Naive B cell (primary cell): ENCODE results near the gene CYP3A7. TPM values are rescaled to one million over a fixed set of nuclear protein-coding genes. Genes with fewer than 3 reads are reported as not detected.
"Not testable (repeated sequence)": the region's sequence is repeated elsewhere in the genome, so short reads cannot be mapped to it uniquely, and the experiment has no call there.

ENCODE experiments used
- ATAC-seq, 2 donors: fragments of 150-1000 bp; cut with Tn5 transposase; 2 replicates each; pipeline ENCODE4 v1.10.0; 2021; ENCODE audit warnings: low read depth in 2 of 2, mild to moderate bottlenecking in 2 of 2, moderate library complexity in 2 of 2
- DNase-seq: peaks from one replicate; pipeline ENCODE4 v3.0.0; 2022
- H3K27ac Mint-ChIP-seq, 6 donors: one replicate each; pipeline ENCODE4 v1.8.0; 2020 to 2022; ENCODE audit warnings: mild to moderate bottlenecking in 6 of 6, mixed read lengths in 6 of 6, moderate library complexity in 5 of 6, inconsistent platforms in 2 of 6
- H3K27me3 Mint-ChIP-seq, 3 donors: one replicate each; pipeline ENCODE4 v1.8.0; 2021 to 2022; ENCODE audit warnings: mixed read lengths in 3 of 3, mild to moderate bottlenecking in 1 of 3
- H3K36me3 Mint-ChIP-seq, 2 donors: one replicate each; pipeline ENCODE4 v1.8.0; 2020 to 2022; ENCODE audit warnings: mixed read lengths in 2 of 2, inconsistent platforms in 1 of 2, mild to moderate bottlenecking in 1 of 2
- H3K4me1 Mint-ChIP-seq, 3 donors: one replicate each; pipeline ENCODE4 v1.8.0; 2020 to 2022; ENCODE audit warnings: mixed read lengths in 3 of 3, inconsistent platforms in 1 of 3, mild to moderate bottlenecking in 1 of 3, moderate library complexity in 1 of 3
- H3K4me3 Mint-ChIP-seq, 8 donors: one replicate each; pipeline ENCODE4 v1.8.0; 2020 to 2022; ENCODE audit warnings: mild to moderate bottlenecking in 8 of 8, mixed read lengths in 8 of 8, moderate library complexity in 8 of 8, inconsistent platforms in 2 of 8
- H3K9me3 Mint-ChIP-seq, 7 donors: one replicate each; pipeline ENCODE4 v1.8.0; 2020 to 2022; ENCODE audit warnings: mixed read lengths in 7 of 7, mild to moderate bottlenecking in 5 of 7, inconsistent platforms in 2 of 7, moderate library complexity in 1 of 7
- polyA plus RNA-seq, 6 donors: library from polyadenylated mRNA; unstranded; fragments of 300-500 nt; fragmentation: Illumina TruSeq; gene quantifications; one replicate each; pipeline ENCODE4 v1.2.3, GENCODE V29; 2021; ENCODE audit warnings: low read depth in 6 of 6

Gene CYP3A7
- polyA plus RNA-seq, 6 donors from 2014 or later: not detected

- H3K4me1 Mint-ChIP-seq: no peaks in the 10 kb centered on the region
- H3K9me3 Mint-ChIP-seq: no peaks in the 10 kb centered on the region
- H3K27ac Mint-ChIP-seq: no peak overlapping the region
- no peak for DNase-seq
- H3K27me3 Mint-ChIP-seq: peaks cover 16 to 38% (median 20%) of the 10 kb centered on the region in 3 donors
- no peak for ATAC-seq
- H3K36me3 Mint-ChIP-seq: peaks cover 0 to 21% of the 10 kb centered on the region in 2 donors
- H3K4me3 Mint-ChIP-seq: no peak overlapping the region
Observed at GRCh38 chr7:99737726-99738125, 2.7 kb upstream of the CYP3A7 start.

- H3K27me3 Mint-ChIP-seq: peaks cover 10 to 28% (median 11%) of the 10 kb centered on the region in 3 donors
- H3K4me3 Mint-ChIP-seq, H3K4me1 Mint-ChIP-seq, ATAC-seq, DNase-seq, H3K27ac Mint-ChIP-seq, H3K9me3 Mint-ChIP-seq: not testable (repeated sequence)
- H3K36me3 Mint-ChIP-seq: peaks cover 0 to 21% of the 10 kb centered on the region in 2 donors
Observed at GRCh38 chr7:99736667-99737066, 1.7 kb upstream of the CYP3A7 start.

- H3K4me1 Mint-ChIP-seq: no peaks in the 10 kb centered on the region
- no peaks in the 10 kb centered on the region for H3K9me3 Mint-ChIP-seq
- no peak overlapping the region for H3K27ac Mint-ChIP-seq
- H3K36me3 Mint-ChIP-seq: peaks cover 0 to 4% of the 10 kb centered on the region in 2 donors
- ATAC-seq (no peak), DNase-seq (no peak)
- H3K4me3 Mint-ChIP-seq: no peak overlapping the region
- H3K27me3 Mint-ChIP-seq: peaks cover 0 to 15% (median 7%) of the 10 kb centered on the region in 3 donors
Observed at GRCh38 chr7:99733448-99733847, 1.5 kb downstream of the CYP3A7 start.

GRCh38 chr7:99733003-99733402 lies 2.0 kb downstream of the CYP3A7 start:
- no peaks in the 10 kb centered on the region for H3K4me1 Mint-ChIP-seq
- no peaks in the 10 kb centered on the region for H3K9me3 Mint-ChIP-seq
- H3K4me3 Mint-ChIP-seq: no peak overlapping the region
- peak overlapping the region in 1 of 6 donors; percentile 13 for H3K27ac Mint-ChIP-seq
- ATAC-seq (no peak), DNase-seq (no peak)
- peaks cover 0 to 15% (median 7%) of the 10 kb centered on the region in 3 donors for H3K27me3 Mint-ChIP-seq
- peaks cover 0 to 4% of the 10 kb centered on the region in 2 donors for H3K36me3 Mint-ChIP-seq

- peaks cover 0 to 3% of the 10 kb centered on the region in 2 donors for H3K36me3 Mint-ChIP-seq
- H3K27ac Mint-ChIP-seq: no peak overlapping the region
- H3K4me3 Mint-ChIP-seq: no peak overlapping the region
Observed at GRCh38 chr7:99731638-99732374, 3.2 kb downstream of the CYP3A7 start.

DNA sequence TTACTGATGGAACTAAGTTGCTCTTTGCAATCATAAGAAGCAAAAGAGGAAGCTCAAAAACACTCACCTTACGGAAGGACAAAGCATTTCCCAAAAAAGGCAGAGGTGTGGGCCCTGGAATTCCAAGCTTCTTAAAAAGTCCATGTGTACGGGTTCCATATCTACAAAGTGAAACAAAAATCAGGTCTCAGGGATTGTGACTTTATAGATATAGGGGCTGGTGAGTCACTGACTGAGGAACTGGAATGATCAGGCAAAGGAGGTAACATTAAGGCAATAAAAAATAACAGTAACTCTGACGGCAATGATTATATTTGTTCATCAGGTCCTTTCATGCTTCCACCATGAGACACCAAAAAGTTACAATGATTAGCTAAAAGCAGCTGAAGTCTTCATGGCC lies 4.0 kb downstream of the CYP3A7 start:
- peaks cover 0 to 15% (median 7%) of the 10 kb centered on the region in 3 donors for H3K27me3 Mint-ChIP-seq
- H3K4me3 Mint-ChIP-seq: no peak overlapping the region
- no peak overlapping the region for H3K27ac Mint-ChIP-seq
- ATAC-seq (no peak), DNase-seq (no peak)
- no peaks in the 10 kb centered on the region for H3K36me3 Mint-ChIP-seq
- H3K4me1 Mint-ChIP-seq: no peaks in the 10 kb centered on the region
- H3K9me3 Mint-ChIP-seq: no peaks in the 10 kb centered on the region

More at GRCh38 chr7:99731638-99732374, 3.2 kb downstream of the CYP3A7 start:
- no peak for ATAC-seq
- Mint-ChIP-seq H3K9me3 (no peaks in the 10 kb centered on the region), H3K27me3 (peaks cover 0 to 15% (median 7%) of the 10 kb centered on the region in 3 donors), H3K4me1 (no peaks in the 10 kb centered on the region)
- DNase-seq: no peak

GRCh38 chr7:99730238-99730810 lies 4.7 kb downstream of the CYP3A7 start:
- no peak for DNase-seq
- H3K4me3 Mint-ChIP-seq: no peak overlapping the region
- no peak overlapping the region for H3K27ac Mint-ChIP-seq
- no peaks in the 10 kb centered on the region for H3K4me1 Mint-ChIP-seq
- peaks cover 0 to 9% (median 7%) of the 10 kb centered on the region in 3 donors for H3K27me3 Mint-ChIP-seq
- ATAC-seq: no peak
- H3K36me3 Mint-ChIP-seq: no peaks in the 10 kb centered on the region
- H3K9me3 Mint-ChIP-seq: no peaks in the 10 kb centered on the region

DNA sequence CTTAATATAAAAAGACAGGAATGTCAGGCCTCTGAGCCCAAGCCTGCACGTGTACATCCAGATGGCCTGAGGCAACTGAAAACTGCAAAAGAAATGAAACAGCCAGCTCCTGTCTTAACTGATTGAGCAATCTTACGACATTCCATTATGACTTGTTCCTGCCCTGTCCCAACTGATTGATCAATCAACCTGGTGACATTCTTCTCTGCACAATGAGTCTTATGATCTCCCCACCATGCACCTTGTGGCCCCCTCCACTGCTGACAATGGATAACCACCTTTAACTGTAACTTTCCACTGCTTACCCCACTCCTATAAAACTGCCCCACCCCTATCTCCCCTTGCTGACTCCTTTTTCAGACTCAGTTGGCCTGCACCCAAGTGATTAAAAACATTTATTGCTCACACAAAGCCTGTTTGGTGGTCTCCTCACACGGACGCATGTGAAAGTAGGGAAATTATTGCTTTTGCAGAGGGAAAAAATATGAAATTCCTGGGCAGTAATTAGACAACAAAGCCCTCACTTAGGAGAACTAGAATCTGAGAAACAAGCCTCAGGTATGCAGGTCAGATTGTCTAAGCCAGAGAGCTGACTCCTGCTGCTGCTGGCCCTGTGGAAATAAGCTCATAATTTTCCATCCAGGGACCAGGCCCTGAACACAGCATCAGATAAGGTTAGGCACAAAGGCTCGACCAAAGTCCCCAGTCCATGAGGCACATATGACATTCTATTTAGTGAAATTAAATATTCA lies 5.3 kb downstream of the CYP3A7 start:
- peaks cover 1 to 7% (median 3%) of the 10 kb centered on the region in 3 donors for H3K27me3 Mint-ChIP-seq
- peaks cover 0 to 1% of the 10 kb centered on the region in 2 donors for H3K36me3 Mint-ChIP-seq
- ATAC-seq: no peak

DNA sequence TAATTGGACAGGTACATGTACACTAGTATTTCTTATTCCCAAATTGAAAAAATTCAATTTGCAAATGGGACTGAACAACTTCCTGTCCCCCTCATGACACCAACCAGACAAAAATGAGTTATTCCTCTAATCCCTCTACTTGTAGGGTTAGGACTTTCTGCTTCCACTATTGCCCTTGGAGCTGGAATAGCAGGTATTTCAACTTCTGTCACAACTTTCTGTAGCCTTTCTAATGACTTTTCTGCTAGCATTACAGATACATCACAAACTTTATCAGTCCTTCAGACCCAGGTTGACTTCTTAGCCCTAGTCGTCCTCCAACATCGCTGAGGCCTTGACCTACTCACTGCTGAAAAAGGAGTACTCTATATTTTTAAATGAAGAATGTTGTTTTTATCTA lies 6.4 kb downstream of the CYP3A7 start:
- no peak for DNase-seq
- H3K27me3 Mint-ChIP-seq: peaks cover 8 to 12% (median 11%) of the 10 kb centered on the region in 3 donors
- no peak overlapping the region for H3K4me3 Mint-ChIP-seq
- no peak for ATAC-seq
- peaks cover 0 to 2% (median 0%) of the 10 kb centered on the region in 7 donors for H3K9me3 Mint-ChIP-seq
- H3K27ac Mint-ChIP-seq: no peak overlapping the region
- peaks cover 0 to 12% of the 10 kb centered on the region in 2 donors for H3K36me3 Mint-ChIP-seq
- H3K4me1 Mint-ChIP-seq: no peaks in the 10 kb centered on the region

More for the DNA sequence above, 5.3 kb downstream of the CYP3A7 start:
- Mint-ChIP-seq H3K4me3 (no peak overlapping the region), H3K27ac (no peak overlapping the region), H3K4me1 (no peaks in the 10 kb centered on the region), H3K9me3 (no peaks in the 10 kb centered on the region)
- DNase-seq: no peak

DNA sequence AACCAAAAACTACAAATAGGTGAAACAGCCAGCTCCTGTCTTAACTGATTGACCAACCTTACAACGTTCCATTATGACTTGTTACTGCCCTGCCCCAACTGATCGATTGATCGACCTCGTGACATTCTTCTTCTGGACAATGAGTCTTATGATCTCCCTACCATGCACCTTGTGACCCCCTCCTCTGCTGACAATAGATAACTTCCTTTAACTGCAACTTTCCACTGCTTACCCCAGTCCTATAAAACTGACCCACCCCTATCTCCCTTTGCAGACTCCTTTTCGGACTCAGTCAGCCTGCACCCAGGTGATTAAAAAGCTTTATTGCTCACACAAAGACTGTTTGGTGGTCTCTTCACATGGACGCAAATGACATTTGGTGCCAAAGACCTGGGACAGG lies 11.8 kb downstream of the CYP3A7 start:
- H3K27ac Mint-ChIP-seq, H3K4me3 Mint-ChIP-seq, DNase-seq, H3K9me3 Mint-ChIP-seq, ATAC-seq, H3K4me1 Mint-ChIP-seq: not testable (repeated sequence)
- Mint-ChIP-seq H3K27me3 (peaks cover 16 to 19% (median 17%) of the 10 kb centered on the region in 3 donors), H3K36me3 (peaks cover 0 to 15% of the 10 kb centered on the region in 2 donors)

DNA sequence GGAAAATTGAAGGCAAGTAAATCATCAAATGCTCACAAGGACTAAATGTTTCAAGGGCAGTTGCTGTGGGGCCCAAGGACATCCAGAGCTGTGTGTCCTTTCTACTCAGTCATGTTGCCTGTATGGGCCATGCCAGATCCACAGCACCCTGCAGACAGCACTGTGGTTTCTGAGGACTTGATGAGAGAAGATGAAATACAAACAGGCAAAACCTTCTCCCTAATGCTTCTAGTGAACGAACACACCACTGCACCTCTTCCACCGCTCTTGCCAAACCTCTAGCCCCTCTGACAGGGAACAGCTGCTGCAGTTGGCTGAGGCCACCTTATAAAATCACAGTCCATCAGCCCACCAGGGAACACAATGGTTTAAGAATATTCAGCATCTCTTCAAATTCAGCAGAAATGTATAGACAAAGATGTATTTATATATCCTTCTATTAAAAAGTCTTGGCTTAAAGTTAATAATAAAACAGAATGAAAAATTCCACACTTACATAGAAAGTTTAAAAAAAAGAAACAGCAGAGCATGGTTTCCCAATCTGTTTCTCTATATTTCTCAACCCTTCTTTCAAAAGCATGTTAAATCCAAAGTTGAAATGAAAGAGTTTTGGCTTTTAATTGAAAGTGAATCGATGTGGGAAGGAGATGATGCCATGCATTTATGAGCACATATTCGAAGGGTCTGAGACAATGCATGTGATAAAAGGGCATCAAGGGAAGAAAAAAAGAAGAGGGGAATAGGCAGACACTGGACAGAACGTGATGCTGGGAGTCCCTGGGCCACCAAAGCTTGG lies 14.0 kb downstream of the CYP3A7 start:
- H3K27ac Mint-ChIP-seq: no peak overlapping the region
- no peaks in the 10 kb centered on the region for H3K4me1 Mint-ChIP-seq
- peaks cover 0 to 4% (median 0%) of the 10 kb centered on the region in 7 donors for H3K9me3 Mint-ChIP-seq
- H3K4me3 Mint-ChIP-seq: peak overlapping the region in 1 of 8 donors; percentile 26
- H3K27me3 Mint-ChIP-seq: peaks cover 16 to 22% (median 19%) of the 10 kb centered on the region in 3 donors
- H3K36me3 Mint-ChIP-seq: peaks cover 0 to 15% of the 10 kb centered on the region in 2 donors
- no peak for DNase-seq
- no peak for ATAC-seq

DNA sequence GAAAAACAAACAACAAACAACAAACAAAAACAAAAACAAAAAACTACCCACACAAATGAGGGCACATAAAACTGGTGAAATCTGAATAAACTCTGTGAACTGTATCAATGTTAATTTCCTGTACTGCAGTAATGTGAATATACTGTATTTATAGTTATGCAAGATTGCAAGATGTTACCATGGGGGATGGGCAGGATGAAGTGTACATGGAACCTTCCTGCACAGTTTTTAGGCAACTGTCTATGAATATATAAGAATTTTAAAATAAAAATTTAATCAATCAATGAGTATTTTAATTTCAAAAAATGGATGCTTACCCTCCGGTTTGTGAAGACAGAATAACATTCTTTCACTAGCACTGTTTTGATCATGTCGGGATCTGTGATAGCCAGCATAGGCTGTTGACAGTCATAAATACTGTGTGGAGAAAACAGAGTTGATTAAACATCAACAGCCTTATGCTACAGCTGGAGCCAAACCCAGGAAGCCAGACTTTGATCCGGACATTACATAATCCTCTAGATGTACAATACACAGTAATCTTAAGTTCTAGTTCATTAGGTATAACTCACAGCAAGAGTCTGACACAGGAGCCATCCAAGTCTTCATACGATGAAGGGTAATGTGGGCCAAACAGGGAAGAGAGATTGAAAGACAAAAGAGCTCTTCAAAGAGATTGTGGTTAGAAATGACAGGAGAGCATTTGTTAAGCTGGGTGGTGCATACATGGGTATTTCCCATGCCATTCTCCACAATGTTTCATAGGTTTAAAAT lies 14.8 kb downstream of the CYP3A7 start:
- no peak overlapping the region for H3K4me3 Mint-ChIP-seq
- H3K27ac Mint-ChIP-seq: no peak overlapping the region
- ATAC-seq: no peak
- no peaks in the 10 kb centered on the region for H3K4me1 Mint-ChIP-seq
- H3K27me3 Mint-ChIP-seq: peaks cover 16 to 22% (median 19%) of the 10 kb centered on the region in 3 donors
- H3K9me3 Mint-ChIP-seq: peaks cover 0 to 5% (median 0%) of the 10 kb centered on the region in 7 donors
- H3K36me3 Mint-ChIP-seq: peaks cover 5 to 15% of the 10 kb centered on the region in 2 donors
- no peak for DNase-seq
